T-helper 22 cell (primary cell): Measurements from ENCODE around the gene ARL4A.
"Not testable (repeated sequence)": the region's sequence is repeated elsewhere in the genome, so short reads cannot be mapped to it uniquely, and the experiment has no call there.

ENCODE experiments used
- DNase-seq: peaks from one replicate; pipeline ENCODE4 v3.0.0-alpha.2; 2020; ENCODE audit warnings: low read depth

The ARL4A gene, protein sequence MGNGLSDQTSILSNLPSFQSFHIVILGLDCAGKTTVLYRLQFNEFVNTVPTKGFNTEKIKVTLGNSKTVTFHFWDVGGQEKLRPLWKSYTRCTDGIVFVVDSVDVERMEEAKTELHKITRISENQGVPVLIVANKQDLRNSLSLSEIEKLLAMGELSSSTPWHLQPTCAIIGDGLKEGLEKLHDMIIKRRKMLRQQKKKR

GRCh38 chr7:12686891-12687717 lies at the start of gene ARL4A:
ARL4A (plus strand) TSS chr7:12687633; CDS start chr7:12688255, 622 bp downstream.
- DNase-seq: peak; percentile 83

GRCh38 chr7:12637819-12638592 lies 49.4 kb upstream of the ARL4A start:
- DNase-seq: no peak

DNA sequence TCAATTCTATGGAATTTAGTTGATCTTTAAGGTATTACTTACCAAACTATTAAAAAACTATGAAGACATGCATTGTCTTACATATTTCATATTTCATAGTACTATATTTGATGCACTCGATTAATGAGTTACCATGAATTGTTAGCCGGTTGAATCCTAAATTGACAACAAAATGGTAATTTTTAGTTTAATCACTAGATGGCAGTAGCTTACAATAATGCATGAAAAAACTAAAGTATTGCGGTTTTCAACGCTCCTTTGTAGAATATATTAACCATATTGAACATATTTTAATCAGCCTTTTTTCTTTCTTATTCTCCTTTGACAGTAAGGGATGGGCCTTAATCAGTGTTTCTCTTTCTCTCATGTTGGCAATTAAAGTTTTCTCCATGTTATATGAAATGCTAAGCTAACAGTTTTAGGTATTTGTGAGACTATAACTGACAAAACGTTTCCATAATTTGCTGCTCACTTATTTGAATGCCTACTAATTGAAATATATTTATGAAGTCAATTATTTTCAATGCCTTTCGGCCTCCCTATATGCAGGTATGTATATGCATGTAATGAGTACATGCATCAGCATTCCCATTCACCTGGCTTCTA lies 48.5 kb upstream of the ARL4A start:
- no peak for DNase-seq

DNA sequence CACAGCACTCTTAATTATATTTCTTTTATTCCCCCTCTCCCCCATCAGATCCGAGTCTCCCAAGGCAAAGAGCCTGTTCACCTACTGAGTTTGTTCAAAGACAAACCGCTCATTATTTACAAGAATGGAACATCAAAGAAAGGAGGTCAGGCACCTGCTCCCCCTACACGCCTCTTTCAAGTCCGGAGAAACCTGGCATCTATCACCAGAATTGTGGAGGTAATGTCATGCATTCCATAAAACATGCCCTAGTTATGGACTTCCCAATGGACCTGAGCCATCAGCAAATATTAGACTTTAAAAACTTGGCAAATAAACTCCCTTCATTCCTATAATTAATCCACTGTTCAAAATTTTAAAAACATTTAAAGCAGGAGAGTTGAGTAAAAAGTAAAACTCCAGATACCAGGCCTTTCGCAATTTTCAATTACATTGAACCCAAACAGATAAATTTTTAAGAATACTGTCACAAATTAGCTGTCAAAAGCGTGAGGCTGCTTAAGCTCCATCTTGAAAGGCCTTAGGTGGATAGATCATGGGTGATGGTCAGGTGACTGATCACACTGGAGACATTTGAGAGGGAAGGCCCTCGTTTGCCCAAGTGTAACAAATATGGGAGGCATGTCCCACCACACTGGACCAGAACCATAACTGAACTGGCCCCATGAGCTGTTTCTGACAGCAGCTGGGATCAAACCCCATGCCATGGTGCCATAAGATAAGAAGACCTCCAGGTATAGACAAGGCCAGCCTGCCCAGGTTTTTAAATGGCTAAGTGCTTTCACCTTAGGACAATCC lies 46.9 kb upstream of the ARL4A start:
- no peak for DNase-seq

- no peak for DNase-seq
Measured at GRCh38 chr7:12641196-12641595, 46.2 kb upstream of the ARL4A start.

DNA sequence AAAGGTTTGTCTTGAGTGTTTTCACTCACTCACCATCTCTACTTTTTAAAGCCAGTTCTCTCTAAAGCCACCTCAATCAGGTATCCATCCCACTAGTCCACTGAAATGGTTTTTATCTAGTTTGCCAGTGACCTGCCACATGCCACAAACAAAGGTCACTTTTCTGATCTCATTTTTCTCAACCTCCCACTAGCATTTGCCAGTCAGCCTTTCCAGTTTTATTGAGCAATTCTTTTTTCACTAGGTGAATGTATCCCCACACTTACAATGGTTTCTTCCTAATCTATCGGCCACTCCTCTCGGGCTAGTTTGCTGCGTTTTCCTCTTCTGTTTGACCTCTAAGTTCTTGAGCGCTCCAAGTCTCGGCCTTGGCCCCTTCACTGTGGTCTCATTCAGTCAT lies 44.9 kb upstream of the ARL4A start:
- no peak for DNase-seq

- DNase-seq: no peak
Measured at GRCh38 chr7:12643001-12643643, 44.3 kb upstream of the ARL4A start.

DNA sequence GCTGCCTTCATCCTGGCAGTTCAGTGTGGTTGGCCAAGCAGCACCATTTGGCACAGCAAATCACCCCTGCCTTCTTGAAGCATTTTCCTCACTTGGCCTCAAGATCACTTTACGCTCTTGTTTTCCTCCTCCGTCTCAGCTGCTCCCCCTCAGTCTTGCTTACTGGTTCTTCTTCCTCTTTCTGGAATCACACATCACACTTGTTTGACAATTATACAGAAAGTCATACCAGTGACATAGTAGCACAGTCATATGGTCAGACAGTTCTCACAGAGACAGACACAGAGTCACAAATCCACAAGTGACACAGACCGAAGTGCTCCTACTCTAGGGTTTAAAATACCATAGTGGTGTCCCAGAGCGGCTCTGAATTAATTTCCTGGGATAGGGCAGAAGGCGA lies 43.8 kb upstream of the ARL4A start:
- DNase-seq: no peak

GRCh38 chr7:12645212-12645611 lies 42.2 kb upstream of the ARL4A start:
- not testable (repeated sequence) for DNase-seq

DNA sequence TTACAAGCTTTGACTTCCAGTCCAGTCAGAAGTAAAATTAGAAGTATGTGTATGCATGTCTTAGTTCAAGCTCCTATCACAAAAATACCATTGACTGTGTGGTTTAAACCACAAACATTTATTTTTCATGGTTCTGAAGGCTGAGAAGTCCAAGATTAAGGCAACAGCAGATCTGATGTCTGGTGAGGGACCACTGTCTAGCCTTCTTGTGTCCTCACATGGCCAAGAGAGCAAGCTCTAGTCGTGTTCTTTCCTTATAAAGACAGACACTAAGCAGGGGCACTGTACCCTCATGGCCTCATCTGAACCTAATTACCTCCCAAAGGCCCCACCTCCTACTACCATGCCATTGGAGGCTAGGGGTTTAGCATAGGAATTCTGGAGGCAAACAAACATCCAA lies 41.3 kb upstream of the ARL4A start:
- DNase-seq: no peak

GRCh38 chr7:12647364-12648219 lies 39.8 kb upstream of the ARL4A start:
- DNase-seq: no peak

DNA sequence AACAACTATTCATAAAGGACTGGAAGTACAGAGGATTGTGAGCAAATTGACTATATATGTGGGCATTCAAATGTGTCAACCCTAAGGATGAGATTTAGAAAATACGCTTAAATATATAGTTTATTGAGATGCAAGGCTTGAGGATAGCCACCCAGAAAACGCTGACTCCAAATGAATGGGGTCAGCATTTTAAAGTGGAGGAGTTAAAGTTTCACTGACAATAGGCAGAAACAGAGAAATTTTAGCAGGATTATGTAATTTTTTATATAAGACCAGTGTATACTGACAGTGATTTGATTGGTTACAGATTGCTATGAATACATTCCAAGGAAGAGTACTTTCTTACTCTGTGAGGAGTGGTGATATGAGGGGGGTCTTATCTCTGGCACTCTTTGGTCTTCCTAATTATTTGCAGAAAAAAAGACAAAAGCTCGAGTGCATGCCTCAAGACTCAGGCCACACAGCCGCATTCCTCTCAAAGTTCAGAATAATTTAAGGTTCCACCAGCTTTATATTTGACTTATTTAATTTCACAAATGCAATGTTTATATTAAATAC lies 38.6 kb upstream of the ARL4A start:
- DNase-seq: no peak

DNA sequence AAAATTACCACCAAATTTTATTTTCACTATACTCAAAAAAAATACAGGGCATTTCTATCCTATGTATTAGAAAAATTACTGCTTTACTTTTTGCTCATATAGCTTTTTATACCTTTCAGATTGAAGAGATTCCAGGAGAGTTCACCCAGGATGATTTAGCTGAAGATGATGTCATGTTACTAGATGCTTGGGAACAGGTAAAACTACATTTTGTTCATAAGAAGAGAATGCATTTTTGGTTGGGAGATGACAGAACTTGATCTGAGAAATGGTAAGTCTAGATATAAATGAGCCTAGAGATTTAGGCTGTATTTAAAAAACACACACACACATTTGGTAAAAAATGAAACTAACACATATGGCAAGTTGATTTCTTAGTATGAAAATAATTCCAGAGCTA lies 38.1 kb upstream of the ARL4A start:
- no peak for DNase-seq

- DNase-seq: no peak
Measured at GRCh38 chr7:12650080-12650479, 37.4 kb upstream of the ARL4A start.

GRCh38 chr7:12653110-12653509 lies 34.3 kb upstream of the ARL4A start:
- DNase-seq: no peak

DNA sequence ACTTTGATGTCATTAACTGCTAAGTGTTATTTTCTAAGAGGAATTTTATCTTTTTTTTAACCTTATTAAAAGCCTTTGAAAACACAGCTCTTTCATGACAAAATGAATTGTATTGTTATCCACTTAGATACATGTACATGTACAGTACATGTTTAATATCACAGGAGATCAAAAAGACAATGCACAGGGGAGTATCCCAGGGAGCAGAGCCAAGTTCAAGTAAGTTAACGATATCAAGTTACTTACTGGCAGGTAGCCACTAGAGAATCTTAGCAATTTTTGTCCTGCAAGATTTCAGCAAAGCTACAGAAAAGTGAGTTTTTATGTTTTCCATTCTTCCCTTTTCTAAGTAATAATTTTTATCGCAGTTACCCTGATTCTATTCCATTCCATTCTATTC lies 33.9 kb upstream of the ARL4A start:
- no peak for DNase-seq

- DNase-seq: no peak
Measured at GRCh38 chr7:12655161-12655560, 32.3 kb upstream of the ARL4A start.

GRCh38 chr7:12660423-12660822 lies 27.0 kb upstream of the ARL4A start:
- not testable (repeated sequence) for DNase-seq

DNA sequence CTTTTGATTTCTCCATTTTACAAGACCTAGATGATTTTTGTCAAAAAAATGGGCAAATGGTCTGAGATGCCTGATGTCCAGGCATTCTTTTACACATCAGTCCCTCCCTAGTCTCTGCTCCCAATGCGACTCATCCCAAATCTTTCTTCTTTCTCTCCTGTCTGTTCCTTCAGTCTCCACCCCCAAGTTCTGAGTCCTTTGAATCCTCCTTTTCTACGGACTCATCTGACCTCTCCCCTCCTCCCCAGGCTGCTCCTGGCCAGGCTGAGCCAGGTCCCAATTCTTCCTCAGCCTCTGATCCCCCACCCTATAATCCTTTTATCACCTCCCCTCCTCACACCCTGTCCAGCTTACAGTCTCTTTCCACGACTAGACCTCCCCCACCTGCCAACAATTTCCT lies 26.4 kb upstream of the ARL4A start:
- DNase-seq: not testable (repeated sequence)

- DNase-seq: no peak
Measured at GRCh38 chr7:12661581-12661980, 25.9 kb upstream of the ARL4A start.
